Heart right ventricle (tissue), 16 donors: Measurements from ENCODE around the gene TMEM259. TPM values are rescaled to one million over a fixed set of nuclear protein-coding genes. Genes with fewer than 3 reads are reported as not detected.

Experiments used
- ATAC-seq, 8 donors: fragments of 200-7000 bp; cut with Tn5 transposase; one replicate each; pipeline ENCODE4 v1.9.1; 2020; ENCODE audit warnings: mild to moderate bottlenecking in 8 of 8, moderate library complexity in 8 of 8, moderate number of reproducible peaks in 1 of 8
- DNase-seq, 2 donors: peaks; one replicate each; pipeline ENCODE4 v3.0.0-alpha.2; 2020
- H3K27ac ChIP-seq, 10 donors: fragments of 200-600 bp; sonication (generic) in 2 of 10; one replicate each; pipeline versions ENCODE4 v1.5.0 to v1.8.0; 2020 to 2022; ENCODE audit warnings: mild to moderate bottlenecking in 3 of 10
- H3K27me3 ChIP-seq, 7 donors: fragments of 200-600 bp; one replicate each; pipeline ENCODE4 v1.8.0; 2021 to 2022; ENCODE audit warnings: mild to moderate bottlenecking in 2 of 7
- H3K36me3 ChIP-seq, 9 donors: fragments of 200-600 bp; sonication (generic) in 1 of 9; one replicate each; pipeline versions ENCODE4 v1.5.0 to v1.8.0; 2020 to 2022; ENCODE audit warnings: mild to moderate bottlenecking in 2 of 9
- H3K4me1 ChIP-seq, 9 donors: fragments of 200-600 bp; sonication (generic) in 1 of 9; one replicate each; pipeline versions ENCODE4 v1.5.0 to v1.8.0; 2020 to 2022; ENCODE audit warnings: mild to moderate bottlenecking in 4 of 9
- H3K4me3 ChIP-seq, 10 donors: fragments of 200-600 bp; sonication (generic) in 2 of 10; one replicate each; pipeline versions ENCODE4 v1.5.0 to v1.8.0; 2020 to 2022; ENCODE audit warnings: mild to moderate bottlenecking in 7 of 10, moderate library complexity in 2 of 10
- H3K9me3 ChIP-seq, 11 donors: fragments of 200-600 bp in 10 of 11; sonication (generic) in 2 of 11; one replicate each; pipeline versions ENCODE4 v1.5.0 to v1.8.0; 2013 to 2022; ENCODE audit warnings: mild to moderate bottlenecking in 2 of 11, control low read depth in 1 of 11, moderate library complexity in 1 of 11
- CTCF ChIP-seq, 9 donors: fragments of 200-600 bp; sonication (generic) in 2 of 9; IDR thresholded peaks; one replicate each; pipeline versions ENCODE4 v1.5.0 to v1.8.0; 2021 to 2022; ENCODE audit warnings: antibody characterized with exemption in 9 of 9, mild to moderate bottlenecking in 5 of 9, moderate library complexity in 1 of 9
- WGBS, 2 donors: extraction: QIAGEN DNeasy Blood & Tissue Kit; methylation state at CpG; one replicate each; pipeline ENCODE4 v1.1.7; 2013; ENCODE audit warnings: inconsistent platforms in 1 of 2; 5-methylcytosine and 5-hydroxymethylcytosine counted together
- intact Hi-C, 10 donors: fragments of 100-400 bp; cut with DNase I; formaldehyde crosslinking; loops; one replicate each; pipeline versions ENCODE4 v1.11.1 to v1.14.2; 2022
- polyA plus RNA-seq, 2 donors: library from polyadenylated mRNA; stranded (reverse); fragments of 200-250 nt; gene quantifications; one replicate each; pipeline ENCODE4 v1.2.3, GENCODE V29; 2013
- total RNA-seq, 10 donors: library from RNA; stranded (reverse); fragmentation: NEBNext Ultra II Directional in 3 of 10; extraction: Animal tissue kit (Norgen Biotek cat#: 25700) in 3 of 10; gene quantifications; one replicate each; pipeline versions ENCODE4 v1.2.1 to v1.2.4, GENCODE V29; 2021 to 2023
- donor health status: Arrhythmogenic right ventricular cardiomyopathy.
- donor health status: ischemic (EF 13 %, LVEDD 7.1; RV severe dilation, severe dysfunction).
- donor health status: healthy with polysubstance abuse.
- donor health status: DM: no; HTN: yes; CAD: no.
- donor health status: DM: no; HTN: no; CAD: no.
- donor health status: ischemic (EF 25% LVEDD 6.9; RV normal size, moderate dysfunction).
- donor health status: ischemic (EF 25% LVEDD 5.7; RV mildly dilated, moderate dysfunction).
- donor health status: healthy.
- donor health status: DM: yes; HTN: yes; CAD: no.
- donor health status: Ischemic cardiomyopathy.
- donor health status: ischemic (EF 35%, LVEDD 5.7; RV mildly dilated, moderate dysfunction).
- donor health status: nonischemic (EF 11% LVEDD 7.7; RV severe dilation, severe dysfunction).
- donor health status: DM: yes; HTN: yes; CAD: no.
- donor health status: PGD.
- donor health status: ischemic (EF 29% LVEDD 5.4; RV normal size, mild dysfunction).
- donor health status: nonischemic (EF 23%, LVEDD 6.1; RV moderate dilation, normal function).

Gene TMEM259
- total and polyA plus RNA-seq, 12 donors: 94.3 to 289 (median 114) TPM

DNA sequence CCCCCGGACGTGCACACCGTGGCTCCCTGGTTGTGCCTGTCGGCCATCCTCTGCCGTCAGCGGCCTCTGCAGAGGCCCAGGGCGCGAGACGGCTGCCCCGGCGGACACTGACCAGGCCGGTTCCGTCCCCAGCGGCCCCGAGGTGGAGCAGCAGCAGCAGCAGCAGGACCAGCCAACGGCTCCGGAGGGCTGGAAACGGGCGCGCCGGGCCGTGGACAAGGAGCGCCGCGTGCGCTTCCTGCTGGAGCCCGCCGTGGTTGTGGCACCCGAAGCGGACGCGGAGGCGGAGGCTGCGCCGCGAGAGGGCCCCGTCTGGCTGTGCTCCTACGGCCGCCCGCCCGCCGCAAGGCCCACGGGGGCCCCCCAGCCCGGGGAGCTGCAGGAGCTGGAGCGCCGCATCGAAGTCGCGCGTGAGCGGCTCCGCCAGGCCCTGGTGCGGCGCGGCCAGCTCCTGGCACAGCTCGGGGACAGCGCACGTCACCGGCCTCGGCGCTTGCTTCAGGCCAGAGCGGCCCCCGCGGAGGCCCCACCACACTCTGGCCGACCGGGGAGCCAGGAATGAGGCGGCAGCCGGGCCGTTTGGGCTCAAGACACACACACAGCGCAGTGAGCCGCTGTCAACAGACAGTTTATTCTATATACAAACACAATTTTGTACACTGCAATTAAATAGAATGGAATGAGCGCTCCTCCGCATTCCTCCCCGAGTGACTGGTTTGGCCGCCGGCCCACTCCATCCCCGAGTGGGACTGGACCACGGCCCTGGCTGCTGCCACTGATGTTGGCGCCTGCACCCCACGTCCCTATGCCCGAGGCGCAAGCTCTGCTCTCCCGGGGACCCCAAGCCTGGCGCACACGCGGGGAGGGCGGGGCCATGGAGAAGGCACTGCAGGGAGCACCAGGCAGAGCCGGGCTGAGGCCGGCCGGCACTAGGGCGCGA lies 11.6 kb downstream of the TMEM259 start:
- peaks cover 0 to 56% (median 39%) of the 10 kb centered on the region in 9 donors for H3K36me3 ChIP-seq

DNA sequence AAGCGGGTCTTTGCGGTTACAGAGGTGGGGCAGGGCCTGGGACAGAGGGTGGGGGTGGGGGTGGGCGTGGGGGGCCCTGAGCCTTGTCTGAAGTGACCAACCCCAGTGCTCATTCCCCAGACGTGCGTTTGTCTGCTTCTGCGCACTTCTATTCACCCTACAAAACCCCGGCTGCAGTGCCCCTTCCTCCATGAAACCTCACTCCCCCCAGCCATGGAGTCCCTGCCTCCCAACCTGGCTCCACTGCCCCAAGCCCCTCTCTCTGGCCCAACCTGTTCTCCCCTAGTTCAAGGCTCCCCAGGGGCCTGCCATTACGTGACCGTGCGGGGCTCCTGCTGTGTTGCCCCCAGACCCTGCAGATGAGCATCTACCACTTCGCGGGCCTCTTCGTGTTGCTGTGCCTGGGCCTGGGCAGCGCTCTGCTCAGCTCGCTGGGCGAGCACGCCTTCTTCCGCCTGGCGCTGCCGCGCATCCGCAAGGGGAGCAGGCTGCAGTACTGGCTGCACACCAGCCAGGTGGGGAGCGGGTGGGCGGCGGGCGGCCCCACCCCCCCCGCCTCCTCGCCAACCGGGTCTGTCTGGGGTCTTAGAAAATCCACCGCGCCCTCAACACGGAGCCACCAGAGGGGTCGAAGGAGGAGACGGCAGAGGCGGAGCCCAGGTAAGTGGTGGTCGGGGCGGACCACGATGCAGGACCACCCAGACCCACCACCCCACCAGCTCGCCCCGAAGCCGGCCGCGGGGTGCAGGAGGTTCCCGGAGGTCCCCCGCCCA lies 12.5 kb downstream of the TMEM259 start:
- DNase-seq: no peak
- WGBS, 2 donors: 94 to 96% methylated on average over 41 to 45 of the region's 45 CpGs
- Histone ChIP-seq H3K27me3 (peaks cover 0 to 4% (median 0%) of the 10 kb centered on the region in 7 donors), H3K9me3 (no peaks in the 10 kb centered on the region), H3K4me3 (no peak overlapping the region), H3K27ac (peak overlapping the region in 1 of 10 donors; percentile 39), H3K36me3 (peaks cover 0 to 47% (median 32%) of the 10 kb centered on the region in 9 donors), H3K4me1 (peaks cover 0 to 8% (median 0%) of the 10 kb centered on the region in 9 donors)
- TF ChIP-seq CTCF (IDR thresholded peaks at IDR 0.05): no peak
- ATAC-seq: no peak
- intact Hi-C loops: no loop called here

More for the DNA sequence above, 11.6 kb downstream of the TMEM259 start:
- Histone ChIP-seq H3K27me3 (no peaks in the 10 kb centered on the region), H3K4me3 (no peak overlapping the region), H3K4me1 (peaks cover 0 to 10% (median 0%) of the 10 kb centered on the region in 9 donors), H3K9me3 (no peaks in the 10 kb centered on the region), H3K27ac (peak overlapping the region in 3 of 10 donors; percentile 15 to 52 (median 39))
- intact Hi-C loops: no loop called here
- no peak for TF ChIP-seq CTCF (IDR thresholded peaks at IDR 0.05)
- DNase-seq (no peak), ATAC-seq (peak in 6 of 8 donors; percentile 1 to 53 (median 24))
- 74 to 83% methylated on average over 85 to 92 of the region's 92 CpGs for WGBS, 2 donors

GRCh38 chr19:1007399-1008251 lies 13.3 kb downstream of the TMEM259 start:
- WGBS, 2 donors: 96% methylated on average over 55 to 73 of the region's 73 CpGs
- Histone ChIP-seq H3K27me3 (peaks cover 0 to 12% (median 1%) of the 10 kb centered on the region in 7 donors), H3K27ac (no peak overlapping the region), H3K36me3 (peaks cover 0 to 39% (median 24%) of the 10 kb centered on the region in 9 donors), H3K9me3 (no peaks in the 10 kb centered on the region), H3K4me3 (no peak overlapping the region), H3K4me1 (peaks cover 0 to 8% (median 0%) of the 10 kb centered on the region in 9 donors)
- ATAC-seq (no peak), DNase-seq (no peak)
- TF ChIP-seq CTCF (IDR thresholded peaks at IDR 0.05): no peak
- intact Hi-C loops: no loop called here
